K562 (cell line): ENCODE results near the gene PBX1. TPM values are rescaled to one million over a fixed set of nuclear protein-coding genes. Genes with fewer than 3 reads are reported as not detected.

ENCODE experiments used
- ATAC-seq: fragments of 200-7000 bp; cut with Tn5 transposase; 3 replicates; pipeline ENCODE4 v1.9.1; 2020; ENCODE audit warnings: moderate library complexity
- BruUV-seq: library from RNA; stranded (reverse); fragments of 400-500 nt; replicated peaks from 2 replicates; lab custom pipeline; 2021; lab: Mats Ljungman, UMichigan
- CTCF ChIA-PET: fragments of 300-600 bp; formaldehyde crosslinking; extraction: SDS; loops from one replicate; lab custom pipeline; 2021; ENCODE audit warnings: low intra/inter-chr PET ratio; lab: Yijun Ruan, JAX
- POLR2A ChIA-PET: fragments of 300-600, 350-650 bp; sonication (Branson Sonifier 250); formaldehyde crosslinking; extraction: SDS; loops from one replicate; lab custom pipeline; 2021; ENCODE audit warnings: antibody characterized with exemption, inconsistent platforms; lab: Yijun Ruan, JAX
- DNase-seq, 4 experiments: peaks; one replicate each; pipeline versions ENCODE4 v3.0.0 to v3.0.0-alpha.2; 2011 to 2018; ENCODE audit warnings: low spot score in 3 of 4, mixed read lengths in 3 of 4; ENCODE audit errors: extremely low read depth in 1 of 4
- FAIRE-seq: peaks from 2 replicates; lab custom pipeline; 2011; peaks lifted over from hg19 to GRCh38; lab: Jason Lieb, UNC
- H2AFZ ChIP-seq: 2 replicates; pipeline ENCODE4 v1.6.0; 2011; ENCODE audit warnings: low read depth, low read length, control low read depth, inconsistent platforms
- H3K27ac ChIP-seq: fragments of 200-600 bp; 3 replicates; pipeline ENCODE4 v1.8.0; 2011; ENCODE audit warnings: low read depth, mild to moderate bottlenecking, control low read depth, inconsistent platforms, low read length, moderate library complexity, mixed read lengths; ENCODE audit errors: extremely low read depth
- H3K27me3 ChIP-seq, 2 experiments: fragments of 300-600 bp in 1 of 2; 2 replicates in 1 of 2; 3 replicates in 1 of 2; pipeline versions ENCODE4 v1.6.0 to v1.8.0; 2011; ENCODE audit warnings: inconsistent platforms in 2 of 2, low read length in 2 of 2, mild to moderate bottlenecking in 1 of 2, mixed read lengths in 1 of 2, moderate library complexity in 1 of 2; ENCODE audit not compliant: control insufficient read depth in 2 of 2, insufficient read depth in 2 of 2
- H3K36me3 ChIP-seq: fragments of 300-600 bp; 3 replicates; pipeline ENCODE4 v1.8.0; 2011; ENCODE audit warnings: mild to moderate bottlenecking, low read length, inconsistent platforms; ENCODE audit not compliant: control insufficient read depth, insufficient read depth
- H3K4me1 ChIP-seq, 2 experiments: fragments of 200-600 bp in 1 of 2; replicated peaks in 1 of 2; 2 replicates in 1 of 2; 3 replicates in 1 of 2; pipeline versions ENCODE4 v1.5.1 to v1.8.0; 2011; ENCODE audit warnings: inconsistent platforms in 2 of 2, low read length in 2 of 2, mild to moderate bottlenecking in 1 of 2, mixed read lengths in 1 of 2, moderate library complexity in 1 of 2; ENCODE audit not compliant: control insufficient read depth in 2 of 2, insufficient read depth in 2 of 2
- H3K4me2 ChIP-seq: 2 replicates; pipeline ENCODE4 v1.6.1; 2011; ENCODE audit warnings: low read length, control low read depth, inconsistent platforms, mixed read lengths; ENCODE audit not compliant: insufficient read depth
- H3K4me3 ChIP-seq: fragments of 200-600 bp; sonication (generic), shearing (Covaris generic); 2 replicates; pipeline ENCODE4 v1.5.1; 2016; ENCODE audit warnings: control low read depth, inconsistent platforms
- H3K79me2 ChIP-seq: fragments of 200-600 bp; 3 replicates; pipeline ENCODE4 v1.8.0; 2011; ENCODE audit warnings: low read length, inconsistent platforms; ENCODE audit not compliant: control insufficient read depth, insufficient read depth
- H3K9ac ChIP-seq, 2 experiments: 2 replicates each; pipeline versions ENCODE4 v1.6.0 to v1.6.1; 2011; ENCODE audit warnings: low read depth in 2 of 2, low read length in 2 of 2, control low read depth in 1 of 2, inconsistent platforms in 1 of 2, mild to moderate bottlenecking in 1 of 2, mixed read lengths in 1 of 2; ENCODE audit not compliant: insufficient read depth in 1 of 2
- H3K9me1 ChIP-seq: one replicate; pipeline ENCODE4 v1.6.0; 2011; ENCODE audit warnings: inconsistent platforms, mild to moderate bottlenecking, low read length, moderate library complexity; ENCODE audit not compliant: control insufficient read depth, insufficient read depth
- H3K9me3 ChIP-seq: replicated peaks from 2 replicates; pipeline ENCODE4 v1.5.1; 2011; ENCODE audit warnings: low read depth, low read length, inconsistent platforms; ENCODE audit not compliant: control insufficient read depth, insufficient read depth
- H4K20me1 ChIP-seq: replicated peaks from 2 replicates; pipeline ENCODE4 v1.6.1; 2011; ENCODE audit warnings: low read length, inconsistent platforms, mixed read lengths; ENCODE audit not compliant: control insufficient read depth, insufficient read depth
- CHCHD3 ChIP-seq: fragments of 250-450 bp; sonication (Bioruptor Pico); IDR thresholded peaks from 2 replicates; pipeline ENCODE4 v2.1.2; 2022; ENCODE audit warnings: mild to moderate bottlenecking
- MYC ChIP-seq, 2 experiments: fragments of 250-450 bp in 1 of 2; sonication (Bioruptor Pico) in 1 of 2; IDR thresholded peaks; 2 replicates each; pipeline versions ENCODE4 v1.5.1 to v1.6.1; 2012 to 2021; ENCODE audit warnings: low read depth in 2 of 2, borderline replicate concordance in 1 of 2, improper control_type of control experiment in 1 of 2, low read length in 1 of 2, mild to moderate bottlenecking in 1 of 2, moderate library complexity in 1 of 2
- NR2C1 ChIP-seq, 2 experiments: fragments of 450-650 bp; IDR thresholded peaks; 2 replicates each; pipeline ENCODE4 v1.6.1; 2017; ENCODE audit warnings: mild to moderate bottlenecking in 2 of 2, antibody characterized with exemption in 1 of 2, inconsistent platforms in 1 of 2, missing compliant biosample characterization in 1 of 2, missing genetic modification characterization in 1 of 2
- PHF21A ChIP-seq: fragments of 450-650 bp; IDR thresholded peaks from 2 replicates; pipeline ENCODE4 v1.6.1; 2017; ENCODE audit warnings: low read depth, borderline replicate concordance
- POLR3A ChIP-seq: IDR thresholded peaks from 2 replicates; pipeline ENCODE4 v1.6.1; 2011; ENCODE audit warnings: borderline replicate concordance, mild to moderate bottlenecking, moderate library complexity; ENCODE audit not compliant: insufficient read length, insufficient read depth; ENCODE audit errors: extremely low read depth
- RBBP5 ChIP-seq: fragments of 200-600 bp; sonication (generic); IDR thresholded peaks from 2 replicates; pipeline ENCODE4 v1.6.1; 2012; ENCODE audit warnings: borderline replicate concordance, mild to moderate bottlenecking, low read length, control low read depth, inconsistent platforms; ENCODE audit not compliant: insufficient read depth, poor library complexity, severe bottlenecking
- SIN3B ChIP-seq: fragments of 450-650 bp; IDR thresholded peaks from 2 replicates; pipeline ENCODE4 v1.6.1; 2017; ENCODE audit warnings: low read depth, mild to moderate bottlenecking, moderate library complexity
- SNIP1 ChIP-seq: fragments of 450-650 bp; IDR thresholded peaks from 2 replicates; pipeline ENCODE4 v1.7.1; 2017; ENCODE audit warnings: low read depth, mild to moderate bottlenecking
- ZNF57 ChIP-seq: fragments of 450-650 bp; formaldehyde crosslinking; IDR thresholded peaks from 2 replicates; pipeline ENCODE4 v1.4.0; 2020; ENCODE audit warnings: mild to moderate bottlenecking, moderate library complexity
- WGBS: fragments of 100-300 bp; shearing (Covaris generic); methylation state at CpG from one replicate; pipeline ENCODE4 v1.1.6; 2016; ENCODE audit warnings: low coverage, mixed read lengths; ENCODE audit not compliant: insufficient coverage; ENCODE audit errors: missing lambda C conversion rate; 5-methylcytosine and 5-hydroxymethylcytosine counted together
- in situ Hi-C: fragments of 300-500 bp; cut with MboI; formaldehyde crosslinking; loops from 4 replicates; pipeline ENCODE4 v1.15.0; 2018; ENCODE audit warnings: inconsistent platforms, mixed read lengths
- intact Hi-C: fragments of 100-400 bp; cut with micrococcal nuclease; formaldehyde crosslinking; loops from 2 replicates; pipeline ENCODE4 v1.14.2; 2022
- polyA plus RNA-seq, 8 experiments: library from polyadenylated mRNA; depleted of rRNA in 4 of 8; stranded (reverse) in 5 of 8; unstranded in 3 of 8; fragments of >200 nt; fragmentation: Nextera tagmentation in 2 of 8; fragmentation: Illumina TruSeq in 1 of 8; extraction: Ambion mirVana in 2 of 8; extraction: Trizol in 1 of 8; gene quantifications; 2 replicates each; pipeline versions ENCODE4 v1.2.1 to v1.2.3, GENCODE V29; 2011 to 2014; ENCODE audit warnings: inconsistent platforms in 1 of 8, missing spikeins in 1 of 8
- total RNA-seq, 7 experiments: library from RNA; depleted of rRNA in 6 of 7; stranded (reverse); fragments of >200 nt in 6 of 7; fragmentation: Illumina TruSeq in 2 of 7; extraction: Trizol in 2 of 7; gene quantifications; 2 replicates each; pipeline versions ENCODE4 v1.2.1 to v1.2.3, GENCODE V29; 2011 to 2021; ENCODE audit warnings: low replicate concordance in 1 of 7
- TF ChIP-seq, protein P1 (sequence below): fragments of 450-650 bp; IDR thresholded peaks from 2 replicates; pipeline ENCODE4 v1.6.1; 2016; ENCODE audit warnings: antibody characterized with exemption
- TF ChIP-seq, protein P2 (sequence below): sonication (generic); formaldehyde crosslinking; IDR thresholded peaks from 2 replicates; pipeline ENCODE4 v1.9.0; 2022; ENCODE audit warnings: mild to moderate bottlenecking, missing genetic modification reagents
- TF ChIP-seq, protein P3 (sequence below): fragments of 450-650 bp; IDR thresholded peaks from 2 replicates; pipeline ENCODE4 v1.6.1; 2017; ENCODE audit warnings: antibody characterized with exemption

The PBX1 gene
- total and polyA plus RNA-seq, 9 of the 15 experiments (the other 6 are each of a cell fraction or from before 2014, with no cell fraction given) = 0.03 to 0.62 (median 0.17) TPM

DNA sequence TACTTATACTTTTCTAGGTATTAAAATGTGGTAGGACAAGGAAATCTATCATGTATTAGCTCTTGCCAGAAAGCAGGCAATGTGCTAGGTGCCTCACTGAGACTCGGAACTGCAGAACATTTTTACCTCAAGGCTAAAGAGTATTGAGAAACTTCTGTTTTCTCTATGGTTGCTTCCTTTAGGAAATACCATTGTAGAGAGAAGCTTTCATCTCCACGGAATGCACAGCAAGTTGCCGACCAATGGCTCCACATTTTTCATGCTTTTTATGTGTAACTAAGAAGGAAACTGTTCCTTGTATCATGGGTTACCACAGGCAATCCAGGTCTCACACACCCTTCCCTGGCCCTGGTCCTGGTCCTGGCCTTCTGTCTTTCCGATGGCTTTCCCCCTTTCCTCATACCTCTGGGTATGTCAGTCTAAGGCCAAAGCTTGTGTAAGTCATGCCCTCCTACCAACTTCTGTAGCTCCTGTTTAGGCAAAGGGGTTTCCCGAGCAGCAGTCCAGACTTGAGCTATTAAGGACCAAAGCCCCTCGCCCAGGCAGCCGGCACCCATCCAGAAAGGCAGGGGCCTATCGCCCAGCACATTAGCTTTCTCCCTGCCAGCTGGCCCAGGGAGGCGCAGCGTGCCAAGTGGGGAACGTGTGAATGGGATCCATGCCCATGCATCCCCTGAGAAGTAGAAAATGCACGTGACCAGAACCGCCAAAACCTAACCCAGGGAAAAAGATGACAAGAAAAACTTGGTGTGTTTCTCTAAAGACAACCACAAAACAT, 225.0 kb downstream of the PBX1 start:
- intact Hi-C loops = no loop called here
- Histone ChIP-seq H3K27ac (no peak overlapping the region), H3K9me1 (no peaks in the 10 kb centered on the region), H3K36me3 (no peaks in the 10 kb centered on the region), H2AFZ (no peak overlapping the region), H3K4me3 (no peak overlapping the region), H3K79me2 (no peaks in the 10 kb centered on the region), H3K4me1 (peaks cover 0 to 3% of the 10 kb centered on the region in 2 experiments; a peak in 1 of 5 replicates), H3K4me2 (no peak overlapping the region), H3K9me3 (no peaks in the 10 kb centered on the region), H4K20me1 (no peaks in the 10 kb centered on the region), H3K27me3 (peaks cover under 1 to 9% of the 10 kb centered on the region in 2 experiments; a peak in 3 of 5 replicates), H3K9ac (no peak overlapping the region)
- in situ Hi-C loops = loop anchor here (10.0 kb wide), 1 partner anchor 1379 kb away; no protein-coding TSS in a partner anchor
- WGBS = 20% methylated on average over 13 of the region's 13 CpGs
- DNase-seq (no peak), FAIRE-seq (no peak), ATAC-seq (no peak)
- BruUV-seq = no TSS peak
- no peak for TF ChIP-seq PHF21A
- TF ChIP-seq CHCHD3 (CRISPR knock-in tag) = no peak
- TF ChIP-seq MYC (IDR thresholded peaks at IDR 0.05; ENCODE audit: low read depth, low read length) = no peak
- TF ChIP-seq MYC (CRISPR knock-in tag; IDR thresholded peaks at IDR 0.05; ENCODE audit: borderline replicate concordance, low read depth) = no peak
- TF ChIP-seq ZNF57 (CRISPR knock-in tag) = no peak
- TF ChIP-seq, protein P1, sequence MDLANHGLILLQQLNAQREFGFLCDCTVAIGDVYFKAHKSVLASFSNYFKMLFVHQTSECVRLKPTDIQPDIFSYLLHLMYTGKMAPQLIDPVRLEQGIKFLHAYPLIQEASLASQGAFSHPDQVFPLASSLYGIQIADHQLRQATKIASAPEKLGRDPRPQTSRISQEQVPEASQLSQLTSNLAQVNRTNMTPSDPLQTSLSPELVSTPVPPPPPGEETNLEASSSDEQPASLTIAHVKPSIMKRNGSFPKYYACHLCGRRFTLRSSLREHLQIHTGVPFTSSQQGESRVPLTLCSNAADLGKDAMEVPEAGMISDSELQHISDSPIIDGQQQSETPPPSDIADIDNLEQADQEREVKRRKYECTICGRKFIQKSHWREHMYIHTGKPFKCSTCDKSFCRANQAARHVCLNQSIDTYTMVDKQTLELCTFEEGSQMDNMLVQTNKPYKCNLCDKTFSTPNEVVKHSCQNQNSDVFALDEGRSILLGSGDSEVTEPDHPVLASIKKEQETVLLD = no peak
- TF ChIP-seq, protein P2, sequence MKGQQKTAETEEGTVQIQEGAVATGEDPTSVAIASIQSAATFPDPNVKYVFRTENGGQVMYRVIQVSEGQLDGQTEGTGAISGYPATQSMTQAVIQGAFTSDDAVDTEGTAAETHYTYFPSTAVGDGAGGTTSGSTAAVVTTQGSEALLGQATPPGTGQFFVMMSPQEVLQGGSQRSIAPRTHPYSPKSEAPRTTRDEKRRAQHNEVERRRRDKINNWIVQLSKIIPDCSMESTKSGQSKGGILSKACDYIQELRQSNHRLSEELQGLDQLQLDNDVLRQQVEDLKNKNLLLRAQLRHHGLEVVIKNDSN (CRISPR knock-in tag) = no peak
- no peak for TF ChIP-seq SNIP1
- no peak for TF ChIP-seq POLR3A
- TF ChIP-seq, protein P3, sequence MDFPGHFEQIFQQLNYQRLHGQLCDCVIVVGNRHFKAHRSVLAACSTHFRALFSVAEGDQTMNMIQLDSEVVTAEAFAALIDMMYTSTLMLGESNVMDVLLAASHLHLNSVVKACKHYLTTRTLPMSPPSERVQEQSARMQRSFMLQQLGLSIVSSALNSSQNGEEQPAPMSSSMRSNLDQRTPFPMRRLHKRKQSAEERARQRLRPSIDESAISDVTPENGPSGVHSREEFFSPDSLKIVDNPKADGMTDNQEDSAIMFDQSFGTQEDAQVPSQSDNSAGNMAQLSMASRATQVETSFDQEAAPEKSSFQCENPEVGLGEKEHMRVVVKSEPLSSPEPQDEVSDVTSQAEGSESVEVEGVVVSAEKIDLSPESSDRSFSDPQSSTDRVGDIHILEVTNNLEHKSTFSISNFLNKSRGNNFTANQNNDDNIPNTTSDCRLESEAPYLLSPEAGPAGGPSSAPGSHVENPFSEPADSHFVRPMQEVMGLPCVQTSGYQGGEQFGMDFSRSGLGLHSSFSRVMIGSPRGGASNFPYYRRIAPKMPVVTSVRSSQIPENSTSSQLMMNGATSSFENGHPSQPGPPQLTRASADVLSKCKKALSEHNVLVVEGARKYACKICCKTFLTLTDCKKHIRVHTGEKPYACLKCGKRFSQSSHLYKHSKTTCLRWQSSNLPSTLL = no peak
- no peak for TF ChIP-seq RBBP5
- TF ChIP-seq NR2C1 (IDR thresholded peaks at IDR 0.05) = no peak
- TF ChIP-seq NR2C1 (tag; IDR thresholded peaks at IDR 0.05) = no peak
- no peak for TF ChIP-seq SIN3B
- POLR2A ChIA-PET = interaction anchor here (1.0 kb wide), 1 partner anchor 13 kb away, joined by 3 read pairs; no protein-coding TSS in a partner anchor
- CTCF ChIA-PET = no interaction called here
